Measurements from ENCODE around the gene AKIRIN2. TPM values are rescaled to one million over a fixed set of nuclear protein-coding genes. Genes with fewer than 3 reads are reported as not detected.

Gene AKIRIN2
- total and polyA plus RNA-seq, 2 of the 13 experiments (the other 11 are each of a cell fraction or from before 2014, with no cell fraction given) = 15.6 to 23.4 TPM

- peak; percentile 74; the same call in 1 of the 2 replicates for TF ChIP-seq ZNF670 (CRISPR knock-in tag; IDR thresholded peaks at IDR 0.05; ENCODE audit: borderline replicate concordance)
- peak; percentile 34; the same call in 1 of the 2 replicates for TF ChIP-seq TGIF2 (CRISPR knock-in tag; IDR thresholded peaks at IDR 0.05)
- 0 out of 2 replicates have a peak, but pooled peaks have one; percentile 10 for TF ChIP-seq ZNF644 (CRISPR knock-in tag; IDR thresholded peaks at IDR 0.05; ENCODE audit: low read depth)
- TF ChIP-seq JDP2 (CRISPR knock-in tag; IDR thresholded peaks at IDR 0.05; ENCODE audit: borderline replicate concordance) = no peak
- peak; percentile 52 to 62; a peak in 3 of 4 replicates for TF ChIP-seq HMGXB4 (CRISPR knock-in tag; IDR thresholded peaks at IDR 0.05; ENCODE audit: borderline replicate concordance in 1 of 2, low read depth in 1 of 2)
- TF ChIP-seq ZSCAN29 (CRISPR knock-in tag; conservative IDR thresholded peaks at IDR 0.05) = 0 out of 2 replicates have a peak, but pooled peaks have one; percentile 36
- peak in 1 of 2 experiments; percentile 32; a peak in 1 of 4 replicates for TF ChIP-seq ATF4 (CRISPR knock-in tag; IDR thresholded peaks at IDR 0.05)
- peak; percentile 95 for TF ChIP-seq YY1 (IDR thresholded peaks at IDR 0.05; ENCODE audit: insufficient read depth, insufficient replicate concordance, low read depth, low read length)
- no peak for TF ChIP-seq NAIF1 (CRISPR knock-in tag; IDR thresholded peaks at IDR 0.05; ENCODE audit: borderline replicate concordance)
- no peak for TF ChIP-seq ZBTB34 (CRISPR knock-in tag; IDR thresholded peaks at IDR 0.05)
- no peak for TF ChIP-seq ATAD3A (CRISPR knock-in tag; IDR thresholded peaks at IDR 0.05)
- TF ChIP-seq FOXK2 (IDR thresholded peaks at IDR 0.05) = peak; percentile 84
- TF ChIP-seq ZNF367 (CRISPR knock-in tag; IDR thresholded peaks at IDR 0.05; ENCODE audit: borderline replicate concordance) = peak; percentile 100
- no peak for TF ChIP-seq NFATC3 (CRISPR knock-in tag; IDR thresholded peaks at IDR 0.05)
- no peak for TF ChIP-seq ZNF331 (CRISPR knock-in tag; IDR thresholded peaks at IDR 0.05)
- TF ChIP-seq ZNF501 (CRISPR knock-in tag; IDR thresholded peaks at IDR 0.05) = peak; percentile 75; the same call in 1 of the 2 replicates
- TF ChIP-seq HOXA9 (CRISPR knock-in tag; IDR thresholded peaks at IDR 0.05; ENCODE audit: borderline replicate concordance) = 0 out of 2 replicates have a peak, but pooled peaks have one; percentile 71
- TF ChIP-seq CCDC6 (CRISPR knock-in tag; IDR thresholded peaks at IDR 0.05) = peak; percentile 66; the same call in 1 of the 2 replicates
- peak; percentile 76; the same call in 1 of the 2 replicates for TF ChIP-seq FLYWCH1 (CRISPR knock-in tag; IDR thresholded peaks at IDR 0.05)
- TF ChIP-seq ZFP41 (CRISPR knock-in tag; IDR thresholded peaks at IDR 0.05; ENCODE audit: borderline replicate concordance) = no peak
- TF ChIP-seq ZMAT3 (CRISPR knock-in tag; conservative IDR thresholded peaks at IDR 0.05) = 0 out of 2 replicates have a peak, but pooled peaks have one; percentile 74
- peak; percentile 50; the same call in 1 of the 2 replicates for TF ChIP-seq KLF6 (CRISPR knock-in tag; IDR thresholded peaks at IDR 0.05)
- TF ChIP-seq FOXP4 (CRISPR knock-in tag; IDR thresholded peaks at IDR 0.05) = peak; percentile 18; the same call in 1 of the 2 replicates
These were observed at the start of gene AKIRIN2 (continued) for GRCh38 chr6:87701676-87702588.
